Loucy (cell line): ENCODE data around the gene ARL13A.
"Not testable (repeated sequence)": the region's sequence is repeated elsewhere in the genome, so short reads cannot be mapped to it uniquely, and the experiment has no call there.

ENCODE experiments used
- H2AFZ ChIP-seq: fragments of 200-600 bp; sonication (generic); 2 replicates; pipeline ENCODE4 v1.6.0; 2016; ENCODE audit warnings: antibody characterized with exemption, mild to moderate bottlenecking, low read length, moderate library complexity
- H3F3A ChIP-seq: fragments of 200-600 bp; 2 replicates; pipeline ENCODE4 v1.6.0; 2016; ENCODE audit warnings: antibody characterized with exemption, low read depth, mild to moderate bottlenecking
- H3K27me3 ChIP-seq: fragments of 200-600 bp; sonication (generic); 2 replicates; pipeline ENCODE4 v1.6.1; 2014; ENCODE audit warnings: low read length, mild to moderate bottlenecking; ENCODE audit not compliant: insufficient read depth, poor library complexity, severe bottlenecking
- H3K36me3 ChIP-seq: fragments of 200-600 bp; sonication (generic); 2 replicates; pipeline ENCODE4 v1.6.1; 2016; ENCODE audit warnings: low read length; ENCODE audit not compliant: insufficient read depth
- H3K4me1 ChIP-seq: fragments of 200-600 bp; sonication (generic); 2 replicates; pipeline ENCODE4 v1.5.1; 2014; ENCODE audit warnings: low read length, mild to moderate bottlenecking; ENCODE audit not compliant: insufficient read depth, poor library complexity, severe bottlenecking
- H3K4me2 ChIP-seq: fragments of 200-600 bp; sonication (generic); 2 replicates; pipeline ENCODE4 v1.6.0; 2014; ENCODE audit warnings: antibody characterized with exemption, low read length, low read depth, mild to moderate bottlenecking; ENCODE audit not compliant: poor library complexity, severe bottlenecking
- H3K4me3 ChIP-seq: fragments of 200-600 bp; sonication (generic); 2 replicates; pipeline ENCODE4 v1.5.1; 2014; ENCODE audit warnings: low read length, mild to moderate bottlenecking, mixed read lengths; ENCODE audit not compliant: poor library complexity, severe bottlenecking
- H3K79me2 ChIP-seq: fragments of 200-600 bp; sonication (generic); 2 replicates; pipeline ENCODE4 v1.6.1; 2014; ENCODE audit warnings: low read length; ENCODE audit not compliant: insufficient read depth
- H3K9ac ChIP-seq: fragments of 200-600 bp; sonication (generic); 2 replicates; pipeline ENCODE4 v1.6.0; 2014; ENCODE audit warnings: mild to moderate bottlenecking, low read depth, low read length, moderate library complexity; ENCODE audit not compliant: poor library complexity, severe bottlenecking
- H3K9me2 ChIP-seq: fragments of 200-600 bp; sonication (generic); replicated peaks from 2 replicates; pipeline ENCODE4 v1.6.1; 2016; ENCODE audit warnings: low read depth, low read length, mixed read lengths
- H3K9me3 ChIP-seq: fragments of 200-600 bp; sonication (generic); 2 replicates; pipeline ENCODE4 v1.6.1; 2014; ENCODE audit warnings: mild to moderate bottlenecking, antibody characterized with exemption, low read length, low read depth; ENCODE audit not compliant: insufficient read depth
- H4K20me1 ChIP-seq: fragments of 200-600 bp; sonication (generic); 2 replicates; pipeline ENCODE4 v1.6.0; 2014; ENCODE audit warnings: antibody characterized with exemption, low read length, mild to moderate bottlenecking; ENCODE audit not compliant: insufficient read depth, poor library complexity, severe bottlenecking
- EZH2phosphoT487 ChIP-seq: fragments of 200-600 bp; IDR thresholded peaks from 2 replicates; pipeline ENCODE4 v1.6.1; 2018; ENCODE audit warnings: antibody characterized with exemption, mild to moderate bottlenecking, moderate library complexity, borderline replicate concordance
- TF ChIP-seq, protein P1 (sequence below): fragments of 200-600 bp; sonication (generic); conservative IDR thresholded peaks from 2 replicates; pipeline ENCODE4 v1.5.1; 2014; ENCODE audit warnings: mild to moderate bottlenecking, antibody characterized with exemption, low read length

ARL13A gene

DNA sequence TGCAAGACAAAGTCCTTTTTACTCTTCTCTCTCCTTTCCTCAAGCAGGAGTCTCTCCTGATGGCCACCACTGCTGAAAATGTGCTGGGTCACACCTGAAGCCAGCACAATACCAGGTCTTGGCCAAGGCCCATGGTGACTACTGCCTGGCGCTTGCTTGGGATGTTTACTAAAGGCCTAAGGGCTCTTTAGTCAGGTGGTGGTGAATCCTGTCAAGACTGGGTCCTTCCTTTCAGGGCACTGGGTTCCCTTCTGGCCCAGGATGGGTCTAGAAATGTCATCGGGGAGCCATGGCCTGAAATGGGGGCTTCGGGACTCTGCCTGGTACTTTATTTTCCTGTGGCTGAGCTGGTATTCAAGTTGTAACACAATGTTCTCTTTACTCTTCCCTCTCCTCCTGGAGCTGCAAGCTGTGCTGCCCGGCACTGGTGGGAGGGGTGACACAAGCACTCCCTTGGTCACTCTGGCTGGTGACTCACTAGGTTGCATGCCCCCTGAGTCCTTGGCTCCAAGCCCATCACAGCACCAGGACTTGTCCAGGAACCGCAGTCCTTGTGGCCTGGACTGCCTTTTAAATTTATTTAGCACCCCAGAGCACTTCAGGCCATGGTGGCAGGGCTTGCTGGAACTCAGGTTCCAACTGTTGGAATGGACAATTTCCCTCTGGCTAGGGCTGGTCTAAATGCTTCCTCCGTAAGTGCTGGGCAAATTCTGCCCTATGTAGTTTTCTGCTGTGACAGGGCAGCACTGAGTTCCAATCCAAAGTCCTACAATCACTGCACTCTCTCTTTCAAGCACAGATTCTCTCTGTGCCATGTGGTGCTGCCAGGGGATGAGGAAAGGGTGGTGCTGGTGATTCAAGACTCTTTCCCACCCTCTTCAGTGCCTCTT, 11.3 kb downstream of the ARL13A start:
- TF ChIP-seq, protein P1, sequence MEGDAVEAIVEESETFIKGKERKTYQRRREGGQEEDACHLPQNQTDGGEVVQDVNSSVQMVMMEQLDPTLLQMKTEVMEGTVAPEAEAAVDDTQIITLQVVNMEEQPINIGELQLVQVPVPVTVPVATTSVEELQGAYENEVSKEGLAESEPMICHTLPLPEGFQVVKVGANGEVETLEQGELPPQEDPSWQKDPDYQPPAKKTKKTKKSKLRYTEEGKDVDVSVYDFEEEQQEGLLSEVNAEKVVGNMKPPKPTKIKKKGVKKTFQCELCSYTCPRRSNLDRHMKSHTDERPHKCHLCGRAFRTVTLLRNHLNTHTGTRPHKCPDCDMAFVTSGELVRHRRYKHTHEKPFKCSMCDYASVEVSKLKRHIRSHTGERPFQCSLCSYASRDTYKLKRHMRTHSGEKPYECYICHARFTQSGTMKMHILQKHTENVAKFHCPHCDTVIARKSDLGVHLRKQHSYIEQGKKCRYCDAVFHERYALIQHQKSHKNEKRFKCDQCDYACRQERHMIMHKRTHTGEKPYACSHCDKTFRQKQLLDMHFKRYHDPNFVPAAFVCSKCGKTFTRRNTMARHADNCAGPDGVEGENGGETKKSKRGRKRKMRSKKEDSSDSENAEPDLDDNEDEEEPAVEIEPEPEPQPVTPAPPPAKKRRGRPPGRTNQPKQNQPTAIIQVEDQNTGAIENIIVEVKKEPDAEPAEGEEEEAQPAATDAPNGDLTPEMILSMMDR: no peak
- TF ChIP-seq EZH2phosphoT487: no peak
- Histone ChIP-seq H3F3A (no peaks in the 10 kb centered on the region), H3K9me2 (no peaks in the 10 kb centered on the region), H2AFZ (no peak overlapping the region), H3K79me2 (no peaks in the 10 kb centered on the region), H3K9me3 (no peaks in the 10 kb centered on the region), H3K36me3 (no peaks in the 10 kb centered on the region), H4K20me1 (no peaks in the 10 kb centered on the region), H3K27me3 (no peaks in the 10 kb centered on the region), H3K9ac (no peak overlapping the region), H3K4me1 (no peaks in the 10 kb centered on the region), H3K4me2 (no peak overlapping the region), H3K4me3 (no peak overlapping the region)

DNA sequence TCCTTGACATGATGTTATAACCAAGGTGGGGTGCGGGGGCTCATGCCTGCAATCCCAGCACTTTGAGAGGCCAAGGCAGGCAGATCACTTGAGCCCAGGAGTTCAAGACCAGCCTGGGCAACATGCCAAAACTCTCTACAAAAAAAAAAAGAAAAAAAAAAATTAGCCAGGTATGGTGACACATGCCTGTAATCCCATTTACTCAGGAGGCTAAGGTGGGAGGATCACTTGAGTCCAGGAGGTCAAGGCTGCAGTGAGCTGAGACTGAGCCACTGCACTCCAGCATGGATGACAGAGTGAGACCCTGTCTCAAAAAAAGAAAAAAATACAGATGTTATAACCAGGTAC, 12.0 kb downstream of the ARL13A start:
- not testable (repeated sequence) for H3K4me1 ChIP-seq, H3F3A ChIP-seq, H3K4me3 ChIP-seq, H3K36me3 ChIP-seq, H3K27me3 ChIP-seq, H3K79me2 ChIP-seq, H2AFZ ChIP-seq, H3K9ac ChIP-seq, H3K9me2 ChIP-seq, H3K4me2 ChIP-seq, H4K20me1 ChIP-seq, H3K9me3 ChIP-seq

DNA sequence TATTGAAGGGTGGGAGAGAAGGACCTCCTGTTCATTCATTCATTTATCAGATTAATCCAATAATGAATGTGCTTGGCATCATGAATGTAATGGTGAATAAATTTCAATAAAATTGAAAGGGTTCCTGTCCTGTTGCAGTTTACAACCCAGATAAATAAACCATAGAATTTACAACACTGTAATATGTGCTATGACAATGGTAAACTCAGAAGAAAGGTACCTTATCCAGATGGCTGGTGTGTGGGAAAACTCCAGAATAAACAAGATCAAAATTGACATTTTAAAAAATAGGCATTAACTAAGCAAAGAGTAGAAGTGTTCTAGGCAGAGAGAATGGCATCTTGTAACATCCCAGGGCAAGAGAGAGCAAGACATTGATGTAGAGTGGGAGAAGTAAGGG, 15.3 kb downstream of the ARL13A start:
- Histone ChIP-seq H3K36me3 (no peaks in the 10 kb centered on the region), H3K4me2 (no peak overlapping the region), H3K4me1 (no peaks in the 10 kb centered on the region), H4K20me1 (no peaks in the 10 kb centered on the region), H3K9me3 (no peaks in the 10 kb centered on the region), H3K9ac (no peak overlapping the region), H2AFZ (no peak overlapping the region), H3K9me2 (no peaks in the 10 kb centered on the region), H3K27me3 (no peaks in the 10 kb centered on the region), H3K4me3 (no peak overlapping the region), H3F3A (no peaks in the 10 kb centered on the region), H3K79me2 (no peaks in the 10 kb centered on the region)
- TF ChIP-seq EZH2phosphoT487: no peak
- TF ChIP-seq, protein P1: no peak

DNA sequence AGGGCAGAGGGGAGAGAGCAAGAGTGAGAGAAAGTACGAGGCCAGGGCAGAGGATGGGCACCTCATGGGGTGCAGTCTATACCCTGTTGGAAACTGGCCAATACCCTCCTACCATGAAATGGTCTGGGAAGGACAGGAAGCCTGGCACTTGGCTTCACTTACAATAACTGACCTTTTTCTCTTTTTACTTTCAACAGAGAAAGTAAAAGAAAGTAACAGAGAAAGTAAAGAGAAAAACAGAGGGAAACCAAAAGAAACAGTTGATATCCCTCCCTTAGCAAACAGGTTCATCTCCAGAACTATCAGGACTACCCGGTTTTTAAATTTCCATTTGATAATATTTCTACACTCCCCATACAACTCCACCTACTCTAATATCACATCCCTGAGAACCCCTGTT, 20.6 kb downstream of the ARL13A start:
- H3K27me3 ChIP-seq: no peaks in the 10 kb centered on the region
- H3K4me1 ChIP-seq: no peaks in the 10 kb centered on the region
- H2AFZ ChIP-seq: no peak overlapping the region
- no peaks in the 10 kb centered on the region for H3K9me3 ChIP-seq
- H3K9ac ChIP-seq: no peak overlapping the region
- TF ChIP-seq, protein P1: no peak
- TF ChIP-seq EZH2phosphoT487: no peak
- no peaks in the 10 kb centered on the region for H3K79me2 ChIP-seq
- H3F3A ChIP-seq: no peaks in the 10 kb centered on the region
- no peaks in the 10 kb centered on the region for H3K36me3 ChIP-seq
- no peak overlapping the region for H3K4me2 ChIP-seq
- H3K9me2 ChIP-seq: no peaks in the 10 kb centered on the region
- H4K20me1 ChIP-seq: no peaks in the 10 kb centered on the region
- H3K4me3 ChIP-seq: no peak overlapping the region
